Measurements from ENCODE around the gene PRKN. TPM values are rescaled to one million over a fixed set of nuclear protein-coding genes. Genes with fewer than 3 reads are reported as not detected.

The PRKN gene
- total and polyA plus RNA-seq, 2 experiments from 2014 or later = 2.3 to 3.9 TPM

DNA sequence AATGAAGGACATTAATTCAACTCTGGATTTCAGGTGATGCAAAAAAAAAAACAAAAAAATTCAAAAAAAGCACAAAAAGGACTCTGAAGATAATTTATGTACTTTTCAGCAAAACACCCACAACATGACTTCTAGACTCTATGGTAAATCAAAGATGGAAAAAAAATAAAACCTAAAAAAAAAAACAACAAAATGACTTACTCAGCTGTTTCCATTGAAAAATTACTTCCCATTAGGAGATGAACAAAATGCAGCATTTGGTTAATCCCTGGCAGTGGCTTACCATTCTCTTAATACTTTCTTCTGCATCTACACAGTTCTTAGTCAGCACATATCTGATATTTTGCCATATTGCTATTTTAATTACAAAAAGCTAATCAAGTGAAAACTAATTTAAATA is 572.6 kb downstream of the PRKN start:
- no peak overlapping the region for H3K4me3 ChIP-seq
- no peaks in the 10 kb centered on the region for H3K4me1 ChIP-seq (ENCODE audit: insufficient read depth)
- H3K27ac ChIP-seq = no peak overlapping the region
- H3K4me2 ChIP-seq = no peak overlapping the region
- no peaks in the 10 kb centered on the region for H3K27me3 ChIP-seq
- no peaks in the 10 kb centered on the region for H3K9me3 ChIP-seq (ENCODE audit: low read depth)
- no peak for DNase-seq (ENCODE audit: low spot score)
- H3K9me2 ChIP-seq (replicated peaks; ENCODE audit: insufficient read depth) = no peaks in the 10 kb centered on the region
- H2AFZ ChIP-seq = no peak overlapping the region
- H4K20me1 ChIP-seq (ENCODE audit: insufficient read depth, poor library complexity, severe bottlenecking) = no peaks in the 10 kb centered on the region
- no peak for TF ChIP-seq EZH2phosphoT487 (IDR thresholded peaks at IDR 0.05; ENCODE audit: low read depth, severe bottlenecking, unreplicated experiment)
- TF ChIP-seq EZH2 (IDR thresholded peaks at IDR 0.05; ENCODE audit: borderline replicate concordance) = no peak
- TF ChIP-seq, protein P1, sequence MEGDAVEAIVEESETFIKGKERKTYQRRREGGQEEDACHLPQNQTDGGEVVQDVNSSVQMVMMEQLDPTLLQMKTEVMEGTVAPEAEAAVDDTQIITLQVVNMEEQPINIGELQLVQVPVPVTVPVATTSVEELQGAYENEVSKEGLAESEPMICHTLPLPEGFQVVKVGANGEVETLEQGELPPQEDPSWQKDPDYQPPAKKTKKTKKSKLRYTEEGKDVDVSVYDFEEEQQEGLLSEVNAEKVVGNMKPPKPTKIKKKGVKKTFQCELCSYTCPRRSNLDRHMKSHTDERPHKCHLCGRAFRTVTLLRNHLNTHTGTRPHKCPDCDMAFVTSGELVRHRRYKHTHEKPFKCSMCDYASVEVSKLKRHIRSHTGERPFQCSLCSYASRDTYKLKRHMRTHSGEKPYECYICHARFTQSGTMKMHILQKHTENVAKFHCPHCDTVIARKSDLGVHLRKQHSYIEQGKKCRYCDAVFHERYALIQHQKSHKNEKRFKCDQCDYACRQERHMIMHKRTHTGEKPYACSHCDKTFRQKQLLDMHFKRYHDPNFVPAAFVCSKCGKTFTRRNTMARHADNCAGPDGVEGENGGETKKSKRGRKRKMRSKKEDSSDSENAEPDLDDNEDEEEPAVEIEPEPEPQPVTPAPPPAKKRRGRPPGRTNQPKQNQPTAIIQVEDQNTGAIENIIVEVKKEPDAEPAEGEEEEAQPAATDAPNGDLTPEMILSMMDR (IDR thresholded peaks at IDR 0.05; ENCODE audit: poor library complexity) = no peak
- H3K36me3 ChIP-seq (replicated peaks; ENCODE audit: insufficient read depth, low read depth) = no peaks in the 10 kb centered on the region
- H3K79me2 ChIP-seq = no peaks in the 10 kb centered on the region

DNA sequence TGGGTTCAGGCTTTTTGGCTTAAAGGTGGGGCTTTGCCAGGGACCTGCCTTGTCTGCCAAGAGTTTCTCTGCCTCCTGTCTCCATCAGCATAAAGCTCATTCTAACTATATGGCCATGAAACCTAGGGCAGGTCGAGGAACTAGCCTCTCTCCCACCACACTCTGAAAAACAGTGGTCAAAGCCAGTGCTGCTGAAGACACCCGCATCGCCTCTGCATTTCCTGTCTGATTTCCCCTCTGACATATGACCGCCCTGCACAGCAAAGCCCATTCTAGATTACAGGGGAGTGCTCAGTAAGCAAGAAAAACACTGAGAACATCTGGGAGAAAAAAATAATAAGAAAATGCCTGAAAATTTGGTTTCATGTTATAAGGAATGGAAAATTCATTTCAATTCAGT is 573.6 kb downstream of the PRKN start:
- TF ChIP-seq EZH2phosphoT487 (IDR thresholded peaks at IDR 0.05; ENCODE audit: low read depth, severe bottlenecking, unreplicated experiment) (no peak), EZH2 (IDR thresholded peaks at IDR 0.05; ENCODE audit: borderline replicate concordance) (no peak)
- TF ChIP-seq, protein P1 (IDR thresholded peaks at IDR 0.05; ENCODE audit: poor library complexity) = no peak
- no peaks in the 10 kb centered on the region for H3K79me2 ChIP-seq

DNA sequence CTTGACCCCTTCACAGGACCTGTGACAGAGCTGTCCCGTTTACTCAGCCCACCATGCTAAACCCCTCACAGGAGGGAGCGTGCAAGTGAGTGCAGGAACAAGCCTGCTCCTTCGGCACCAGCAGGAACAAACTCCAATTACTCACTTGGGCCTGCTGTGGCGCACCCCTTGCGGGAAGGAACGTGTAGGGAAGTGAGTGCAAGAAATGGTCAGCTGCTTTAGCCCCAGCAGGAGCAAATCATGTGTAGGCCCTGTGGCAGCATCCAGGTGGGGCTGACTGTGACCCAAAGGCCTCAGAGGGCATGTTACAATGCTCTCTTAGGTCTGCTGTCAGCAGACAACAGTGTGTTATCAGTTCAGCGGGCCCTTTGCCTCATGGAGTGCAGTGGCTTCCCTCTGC is 574.4 kb downstream of the PRKN start:
- no peak overlapping the region for H3K27ac ChIP-seq
- H3K9me3 ChIP-seq (ENCODE audit: low read depth) = no peaks in the 10 kb centered on the region
- no peak for DNase-seq (ENCODE audit: low spot score)
- no peak overlapping the region for H3K4me3 ChIP-seq
- 92% methylated on average over 7 of the region's 7 CpGs for WGBS (ENCODE audit: low lambda C conversion rate, missing lambda C conversion rate)
- TF ChIP-seq, protein P1 (IDR thresholded peaks at IDR 0.05; ENCODE audit: poor library complexity) = no peak
- TF ChIP-seq EZH2phosphoT487 (IDR thresholded peaks at IDR 0.05; ENCODE audit: low read depth, severe bottlenecking, unreplicated experiment) (no peak), EZH2 (IDR thresholded peaks at IDR 0.05; ENCODE audit: borderline replicate concordance) (no peak)
- no peak overlapping the region for H3K4me2 ChIP-seq
- no peaks in the 10 kb centered on the region for H3K27me3 ChIP-seq
- H3K9me2 ChIP-seq (replicated peaks; ENCODE audit: insufficient read depth) = no peaks in the 10 kb centered on the region
- H3K4me1 ChIP-seq (ENCODE audit: insufficient read depth) = no peaks in the 10 kb centered on the region
- no peaks in the 10 kb centered on the region for H3K36me3 ChIP-seq (replicated peaks; ENCODE audit: insufficient read depth, low read depth)
- H2AFZ ChIP-seq = no peak overlapping the region
- no peaks in the 10 kb centered on the region for H3K79me2 ChIP-seq
- no peaks in the 10 kb centered on the region for H4K20me1 ChIP-seq (ENCODE audit: insufficient read depth, poor library complexity, severe bottlenecking)

More for the DNA sequence above, 573.6 kb downstream of the PRKN start:
- no peaks in the 10 kb centered on the region for H3K9me3 ChIP-seq (ENCODE audit: low read depth)
- H3K27me3 ChIP-seq = no peaks in the 10 kb centered on the region
- H2AFZ ChIP-seq = no peak overlapping the region
- no peaks in the 10 kb centered on the region for H3K4me1 ChIP-seq (ENCODE audit: insufficient read depth)
- no peak overlapping the region for H3K27ac ChIP-seq
- whole genome bisulfite sequencing (ENCODE audit: low lambda C conversion rate, missing lambda C conversion rate) = 84% methylated on average over 4 of the region's 4 CpGs
- no peaks in the 10 kb centered on the region for H4K20me1 ChIP-seq (ENCODE audit: insufficient read depth, poor library complexity, severe bottlenecking)
- H3K36me3 ChIP-seq (replicated peaks; ENCODE audit: insufficient read depth, low read depth) = no peaks in the 10 kb centered on the region
- H3K4me3 ChIP-seq = no peak overlapping the region
- H3K4me2 ChIP-seq = no peak overlapping the region
- DNase-seq (ENCODE audit: low spot score) = no peak
- no peaks in the 10 kb centered on the region for H3K9me2 ChIP-seq (replicated peaks; ENCODE audit: insufficient read depth)
